ENCODE data around the gene SRSF3. TPM values are rescaled to one million over a fixed set of nuclear protein-coding genes. Genes with fewer than 3 reads are reported as not detected.
A peak's percentile ranks its signal among the peaks of the same experiment; 100 is the strongest.

Gene SRSF3
- total RNA-seq, 2 experiments from 2014 or later = 316 to 539 TPM

DNA sequence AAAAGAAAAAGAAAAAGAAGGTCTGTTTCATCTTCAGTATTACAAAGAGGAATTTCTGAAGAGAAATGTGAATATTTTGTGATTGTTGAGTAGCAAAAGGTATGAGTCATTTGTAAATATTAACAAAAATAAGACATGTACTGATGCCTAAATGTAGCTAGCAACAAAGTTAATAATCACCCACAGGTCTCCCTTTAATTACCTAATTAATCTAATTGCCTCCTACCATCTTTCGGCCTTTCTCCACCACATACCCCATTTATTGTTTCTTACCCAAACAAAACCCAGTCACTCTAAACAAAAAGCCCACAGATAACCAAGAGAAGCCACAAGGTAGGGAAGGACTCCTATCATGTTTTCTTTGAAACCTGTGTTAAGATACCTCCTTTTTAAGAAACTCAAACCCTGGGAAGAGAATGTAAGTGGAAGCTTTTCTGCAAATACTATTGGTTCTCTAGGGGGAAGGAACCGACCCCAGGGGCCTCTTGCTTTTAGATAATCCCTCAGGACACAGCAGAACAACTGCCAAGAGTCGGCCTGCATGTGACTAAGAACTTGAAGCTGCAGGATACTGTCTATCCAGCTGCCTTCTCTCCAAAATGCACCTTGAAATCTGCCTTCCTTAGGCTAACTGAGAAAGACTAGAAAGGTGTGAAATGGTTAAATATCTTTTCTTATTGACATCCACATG lies 30.8 kb upstream of the SRSF3 start:
- intact Hi-C loops (cut with micrococcal nuclease; ENCODE audit: unreplicated experiment) = no loop called here
- Histone ChIP-seq H3K4me1 (ENCODE audit: insufficient read depth, low read length, poor library complexity, severe bottlenecking) (peaks cover 14% of the 10 kb centered on the region), H4K20me1 (ENCODE audit: insufficient read depth, low read length) (no peaks in the 10 kb centered on the region), H2AFZ (ENCODE audit: low read length) (peak overlapping the region; percentile 40; the same call in 1 of the 2 replicates), H3K9me2 (ENCODE audit: insufficient read depth, low read length) (no peaks in the 10 kb centered on the region), H3K4me3 (ENCODE audit: low read depth, low read length, poor library complexity, severe bottlenecking) (no peak overlapping the region), H3K27ac (ENCODE audit: low read depth, low read length, poor library complexity, severe bottlenecking) (no peak overlapping the region), H3K36me3 (ENCODE audit: insufficient read depth, low read length) (no peaks in the 10 kb centered on the region), H3K9me3 (ENCODE audit: low read length) (no peaks in the 10 kb centered on the region), H3K79me2 (ENCODE audit: insufficient read depth, low read depth, low read length) (no peaks in the 10 kb centered on the region), H3K4me2 (ENCODE audit: low read length) (no peak overlapping the region)
- no peak for DNase-seq (ENCODE audit: low spot score)
- no TSS peak for BruUV-seq (replicated peaks)
- ChIA-PET POLR2A (interaction anchor here (0.5 to 0.9 kb wide), 2 partner anchors 9 to 23 kb away, joined by 3 to 4 read pairs; no protein-coding TSS in a partner anchor), CTCF (ENCODE audit: unreplicated experiment) (interaction anchor here (0.6 kb wide), 1 partner anchor 13 kb away, joined by 3 read pairs; no protein-coding TSS in a partner anchor)
- TF ChIP-seq, protein P1, sequence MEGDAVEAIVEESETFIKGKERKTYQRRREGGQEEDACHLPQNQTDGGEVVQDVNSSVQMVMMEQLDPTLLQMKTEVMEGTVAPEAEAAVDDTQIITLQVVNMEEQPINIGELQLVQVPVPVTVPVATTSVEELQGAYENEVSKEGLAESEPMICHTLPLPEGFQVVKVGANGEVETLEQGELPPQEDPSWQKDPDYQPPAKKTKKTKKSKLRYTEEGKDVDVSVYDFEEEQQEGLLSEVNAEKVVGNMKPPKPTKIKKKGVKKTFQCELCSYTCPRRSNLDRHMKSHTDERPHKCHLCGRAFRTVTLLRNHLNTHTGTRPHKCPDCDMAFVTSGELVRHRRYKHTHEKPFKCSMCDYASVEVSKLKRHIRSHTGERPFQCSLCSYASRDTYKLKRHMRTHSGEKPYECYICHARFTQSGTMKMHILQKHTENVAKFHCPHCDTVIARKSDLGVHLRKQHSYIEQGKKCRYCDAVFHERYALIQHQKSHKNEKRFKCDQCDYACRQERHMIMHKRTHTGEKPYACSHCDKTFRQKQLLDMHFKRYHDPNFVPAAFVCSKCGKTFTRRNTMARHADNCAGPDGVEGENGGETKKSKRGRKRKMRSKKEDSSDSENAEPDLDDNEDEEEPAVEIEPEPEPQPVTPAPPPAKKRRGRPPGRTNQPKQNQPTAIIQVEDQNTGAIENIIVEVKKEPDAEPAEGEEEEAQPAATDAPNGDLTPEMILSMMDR (conservative IDR thresholded peaks at IDR 0.05; ENCODE audit: low read length) = no peak
- TF ChIP-seq EZH2phosphoT487 (IDR thresholded peaks at IDR 0.05; ENCODE audit: borderline replicate concordance, low read depth, low read length) = no peak

DNA sequence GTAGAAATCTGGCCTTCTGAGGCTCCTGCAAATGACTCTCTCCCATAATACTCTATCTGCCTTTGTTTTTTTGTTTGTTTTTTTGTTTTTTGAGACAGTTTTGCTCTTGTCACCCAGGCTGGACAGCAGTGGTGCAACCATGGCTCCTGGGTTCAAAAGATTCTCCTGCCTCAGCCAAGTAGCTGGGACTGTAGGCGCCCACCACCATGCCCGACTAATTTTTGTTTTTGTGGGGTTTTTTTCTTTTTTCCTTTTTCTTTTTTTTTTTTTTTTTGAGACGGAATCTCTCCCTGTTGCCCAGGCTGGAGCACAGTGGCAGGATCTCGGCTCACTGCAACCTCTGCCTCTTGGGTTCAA lies 30.3 kb upstream of the SRSF3 start:
- Histone ChIP-seq H3K4me3 (ENCODE audit: low read depth, low read length, poor library complexity, severe bottlenecking) (no peak overlapping the region), H3K4me2 (ENCODE audit: low read length) (no peak overlapping the region), H2AFZ (ENCODE audit: low read length) (no peak overlapping the region), H3K79me2 (ENCODE audit: insufficient read depth, low read depth, low read length) (no peaks in the 10 kb centered on the region), H3K36me3 (ENCODE audit: insufficient read depth, low read length) (no peaks in the 10 kb centered on the region), H3K9me3 (ENCODE audit: low read length) (no peaks in the 10 kb centered on the region), H3K9me2 (ENCODE audit: insufficient read depth, low read length) (no peaks in the 10 kb centered on the region), H3K4me1 (ENCODE audit: insufficient read depth, low read length, poor library complexity, severe bottlenecking) (peaks cover 11% of the 10 kb centered on the region), H3K27ac (ENCODE audit: low read depth, low read length, poor library complexity, severe bottlenecking) (no peak overlapping the region), H4K20me1 (ENCODE audit: insufficient read depth, low read length) (no peaks in the 10 kb centered on the region)
- CTCF ChIA-PET (ENCODE audit: unreplicated experiment) = no interaction called here
- no peak for TF ChIP-seq EZH2phosphoT487 (IDR thresholded peaks at IDR 0.05; ENCODE audit: borderline replicate concordance, low read depth, low read length)
- TF ChIP-seq, protein P1 (conservative IDR thresholded peaks at IDR 0.05; ENCODE audit: low read length) = no peak
- POLR2A ChIA-PET = interaction anchor here (0.6 to 0.8 kb wide), 2 partner anchors 9 to 135 kb away, joined by 3 to 5 read pairs; no protein-coding TSS in a partner anchor
- BruUV-seq (replicated peaks) = no TSS peak
- DNase-seq (ENCODE audit: low spot score) = no peak
- intact Hi-C loops (cut with micrococcal nuclease; ENCODE audit: unreplicated experiment) = no loop called here

DNA sequence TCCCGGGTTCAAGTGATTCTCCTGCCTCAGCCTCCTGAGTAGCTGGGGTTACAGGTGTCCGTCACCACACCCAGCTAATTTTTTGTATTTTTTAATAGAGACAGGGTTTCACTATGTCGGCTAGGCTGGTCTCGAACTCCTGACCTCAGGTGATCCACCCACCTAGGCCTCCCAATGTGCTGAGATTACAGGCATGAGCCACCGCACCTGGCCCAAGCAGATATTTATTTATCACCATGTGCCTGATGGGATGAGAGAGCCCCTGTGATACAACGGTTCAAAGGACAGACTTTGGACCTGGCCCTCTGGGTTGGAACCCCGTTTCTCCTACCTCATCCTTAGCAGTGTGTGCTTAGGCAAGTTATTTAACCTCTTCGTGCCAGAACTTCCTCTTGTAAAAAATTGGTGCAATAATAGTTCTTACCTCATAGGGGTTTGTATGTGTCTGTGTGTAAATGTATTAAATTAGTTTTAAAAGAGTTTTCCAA lies 27.7 kb upstream of the SRSF3 start:
- H3K27ac ChIP-seq (ENCODE audit: low read depth, low read length, poor library complexity, severe bottlenecking) = no peak overlapping the region
- no peak overlapping the region for H3K4me3 ChIP-seq (ENCODE audit: low read depth, low read length, poor library complexity, severe bottlenecking)
- no peaks in the 10 kb centered on the region for H3K36me3 ChIP-seq (ENCODE audit: insufficient read depth, low read length)
- H2AFZ ChIP-seq (ENCODE audit: low read length) = no peak overlapping the region
- no peaks in the 10 kb centered on the region for H3K79me2 ChIP-seq (ENCODE audit: insufficient read depth, low read depth, low read length)
- no peaks in the 10 kb centered on the region for H4K20me1 ChIP-seq (ENCODE audit: insufficient read depth, low read length)
- TF ChIP-seq, protein P1 (conservative IDR thresholded peaks at IDR 0.05; ENCODE audit: low read length) = no peak
- peaks cover 11% of the 10 kb centered on the region for H3K4me1 ChIP-seq (ENCODE audit: insufficient read depth, low read length, poor library complexity, severe bottlenecking)
- no peak overlapping the region for H3K4me2 ChIP-seq (ENCODE audit: low read length)
- intact Hi-C loops (cut with micrococcal nuclease; ENCODE audit: unreplicated experiment) = no loop called here
- no peak for DNase-seq (ENCODE audit: low spot score)
- H3K9me3 ChIP-seq (ENCODE audit: low read length) = no peaks in the 10 kb centered on the region
- POLR2A ChIA-PET = interaction anchor here (1.0 to 1.8 kb wide), 2 partner anchors 12 to 31 kb away, joined by 4 to 6 read pairs; no protein-coding TSS in a partner anchor
- CTCF ChIA-PET (ENCODE audit: unreplicated experiment) = interaction anchor here (1.0 kb wide), 1 partner anchor 13 kb away, joined by 3 read pairs; no protein-coding TSS in a partner anchor
- H3K9me2 ChIP-seq (ENCODE audit: insufficient read depth, low read length) = no peaks in the 10 kb centered on the region
- BruUV-seq (replicated peaks) = no TSS peak

Data from OCI-LY7 (cell line).